Left lung (tissue), 10 donors: Measurements from ENCODE around the gene NEIL3. TPM values are rescaled to one million over a fixed set of nuclear protein-coding genes. Genes with fewer than 3 reads are reported as not detected.

Source experiments
- ATAC-seq: fragments of 200-7000 bp; cut with Tn5 transposase; one replicate; pipeline ENCODE4 v1.9.1; 2020; ENCODE audit warnings: moderate library complexity
- DNase-seq, 4 donors: peaks; one replicate each; pipeline ENCODE4 v3.0.0-alpha.2; 2013 to 2020
- H3K27ac ChIP-seq, 2 donors: fragments of 200-600 bp; sonication (generic) in 1 of 2; one replicate each; pipeline versions ENCODE4 v1.5.0 to v1.8.0; 2020 to 2021
- H3K27me3 ChIP-seq, 2 donors: fragments of 200-600 bp; sonication (generic) in 1 of 2; one replicate each; pipeline versions ENCODE4 v1.5.0 to v1.8.0; 2020 to 2021
- H3K36me3 ChIP-seq, 2 donors: fragments of 200-600 bp; sonication (generic) in 1 of 2; one replicate each; pipeline versions ENCODE4 v1.5.0 to v1.8.0; 2020 to 2021
- H3K4me1 ChIP-seq, 2 donors: fragments of 200-600 bp; one replicate each; pipeline ENCODE4 v1.8.0; 2021
- H3K4me3 ChIP-seq, 2 donors: fragments of 200-600 bp; sonication (generic) in 1 of 2; one replicate each; pipeline versions ENCODE4 v1.5.0 to v1.8.0; 2020 to 2021; ENCODE audit warnings: mild to moderate bottlenecking in 1 of 2
- H3K9me3 ChIP-seq, 2 donors: fragments of 200-600 bp; sonication (generic) in 1 of 2; one replicate each; pipeline versions ENCODE4 v1.5.0 to v1.8.0; 2020 to 2021
- intact Hi-C, 2 donors: fragments of 100-400 bp; cut with DNase I; formaldehyde crosslinking; loops; one replicate each; pipeline versions ENCODE4 v1.11.2 to v1.14.2; 2022
- polyA plus RNA-seq, 6 donors: library from polyadenylated mRNA; unstranded; fragments of 120-200 nt; gene quantifications; one replicate each; pipeline ENCODE4 v1.2.1, GENCODE V29; 2013; ENCODE audit not compliant: insufficient read length in 6 of 6
- total RNA-seq, 2 donors: library from RNA; stranded (reverse); fragmentation: NEBNext Ultra II Directional; extraction: Animal tissue kit (Norgen Biotek cat#: 25700); gene quantifications; one replicate each; pipeline ENCODE4 v1.2.1, GENCODE V29; 2021
- TF ChIP-seq, protein P1 (sequence below), 2 donors: fragments of 200-600 bp; sonication (generic) in 1 of 2; IDR thresholded peaks; one replicate each; pipeline versions ENCODE4 v1.5.0 to v1.8.0; 2021; ENCODE audit warnings: antibody characterized with exemption in 2 of 2
- donor health status: DM: no; HTN: yes; CAD: no.
- donor health status: DM: no; HTN: no; CAD: no.

The NEIL3 gene
- total and polyA plus RNA-seq, 8 donors, result 2.2 to 12.5 (median 5.5) TPM

GRCh38 chr4:177266506-177266905 lies 43.2 kb upstream of the NEIL3 start:
- no peaks in the 10 kb centered on the region for H3K9me3 ChIP-seq
- no peaks in the 10 kb centered on the region for H3K27me3 ChIP-seq
- H3K4me3 ChIP-seq, result no peak overlapping the region
- TF ChIP-seq, protein P1, sequence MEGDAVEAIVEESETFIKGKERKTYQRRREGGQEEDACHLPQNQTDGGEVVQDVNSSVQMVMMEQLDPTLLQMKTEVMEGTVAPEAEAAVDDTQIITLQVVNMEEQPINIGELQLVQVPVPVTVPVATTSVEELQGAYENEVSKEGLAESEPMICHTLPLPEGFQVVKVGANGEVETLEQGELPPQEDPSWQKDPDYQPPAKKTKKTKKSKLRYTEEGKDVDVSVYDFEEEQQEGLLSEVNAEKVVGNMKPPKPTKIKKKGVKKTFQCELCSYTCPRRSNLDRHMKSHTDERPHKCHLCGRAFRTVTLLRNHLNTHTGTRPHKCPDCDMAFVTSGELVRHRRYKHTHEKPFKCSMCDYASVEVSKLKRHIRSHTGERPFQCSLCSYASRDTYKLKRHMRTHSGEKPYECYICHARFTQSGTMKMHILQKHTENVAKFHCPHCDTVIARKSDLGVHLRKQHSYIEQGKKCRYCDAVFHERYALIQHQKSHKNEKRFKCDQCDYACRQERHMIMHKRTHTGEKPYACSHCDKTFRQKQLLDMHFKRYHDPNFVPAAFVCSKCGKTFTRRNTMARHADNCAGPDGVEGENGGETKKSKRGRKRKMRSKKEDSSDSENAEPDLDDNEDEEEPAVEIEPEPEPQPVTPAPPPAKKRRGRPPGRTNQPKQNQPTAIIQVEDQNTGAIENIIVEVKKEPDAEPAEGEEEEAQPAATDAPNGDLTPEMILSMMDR (IDR thresholded peaks at IDR 0.05), result no peak
- H3K36me3 ChIP-seq, result no peaks in the 10 kb centered on the region
- intact Hi-C loops, result no loop called here
- DNase-seq (no peak), ATAC-seq (no peak)
- no peak overlapping the region for H3K27ac ChIP-seq
- H3K4me1 ChIP-seq, result no peaks in the 10 kb centered on the region

- no peaks in the 10 kb centered on the region for H3K36me3 ChIP-seq
- DNase-seq, result no peak
- H3K27me3 ChIP-seq, result no peaks in the 10 kb centered on the region
- no peaks in the 10 kb centered on the region for H3K4me1 ChIP-seq
- H3K9me3 ChIP-seq, result no peaks in the 10 kb centered on the region
- no peak overlapping the region for H3K4me3 ChIP-seq
- TF ChIP-seq, protein P1 (IDR thresholded peaks at IDR 0.05), result no peak
- H3K27ac ChIP-seq, result no peak overlapping the region
- intact Hi-C loops, result no loop called here
- no peak for ATAC-seq
Measured at GRCh38 chr4:177267911-177268310, 41.8 kb upstream of the NEIL3 start.

GRCh38 chr4:177271091-177271490 lies 38.6 kb upstream of the NEIL3 start:
- no peak overlapping the region for H3K27ac ChIP-seq
- no peak overlapping the region for H3K4me3 ChIP-seq
- TF ChIP-seq, protein P1 (IDR thresholded peaks at IDR 0.05), result no peak
- H3K4me1 ChIP-seq, result no peaks in the 10 kb centered on the region
- DNase-seq (no peak), ATAC-seq (no peak)
- H3K36me3 ChIP-seq, result no peaks in the 10 kb centered on the region
- H3K9me3 ChIP-seq, result no peaks in the 10 kb centered on the region
- intact Hi-C loops, result no loop called here
- no peaks in the 10 kb centered on the region for H3K27me3 ChIP-seq

- Histone ChIP-seq H3K36me3 (no peaks in the 10 kb centered on the region), H3K9me3 (no peaks in the 10 kb centered on the region), H3K4me3 (no peak overlapping the region), H3K27me3 (no peaks in the 10 kb centered on the region), H3K4me1 (no peaks in the 10 kb centered on the region), H3K27ac (no peak overlapping the region)
- ATAC-seq, result no peak
- intact Hi-C loops, result no loop called here
- TF ChIP-seq, protein P1 (IDR thresholded peaks at IDR 0.05), result no peak
- no peak for DNase-seq
Measured at GRCh38 chr4:177271915-177272766, 37.5 kb upstream of the NEIL3 start.

DNA sequence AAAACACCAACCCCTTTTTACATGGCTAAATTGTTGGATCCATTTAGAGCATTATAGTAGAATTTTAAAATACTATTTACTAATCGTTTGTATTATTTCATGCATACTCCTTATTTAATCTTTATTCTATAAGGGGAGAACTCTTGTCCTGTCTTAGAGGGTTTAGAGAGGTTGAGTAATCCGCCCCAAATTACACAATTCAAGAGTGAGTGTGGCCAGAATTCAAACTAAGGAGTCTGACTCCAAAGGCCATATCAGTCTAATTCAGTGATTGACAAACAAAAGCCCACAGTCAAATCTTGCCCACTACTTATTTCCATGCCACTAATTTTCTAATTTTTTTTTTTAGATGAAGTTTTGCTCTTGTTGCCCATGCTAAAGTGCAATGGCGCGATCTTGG lies 33.7 kb upstream of the NEIL3 start:
- intact Hi-C loops, result no loop called here
- no peaks in the 10 kb centered on the region for H3K27me3 ChIP-seq
- TF ChIP-seq, protein P1 (IDR thresholded peaks at IDR 0.05), result no peak
- ATAC-seq, result peak; percentile 62
- no peak for DNase-seq
- H3K27ac ChIP-seq, result no peak overlapping the region
- H3K4me3 ChIP-seq, result no peak overlapping the region
- peaks cover 4% of the 10 kb centered on the region in 2 donors for H3K4me1 ChIP-seq
- no peaks in the 10 kb centered on the region for H3K9me3 ChIP-seq
- no peaks in the 10 kb centered on the region for H3K36me3 ChIP-seq
